ENCODE measurements around the gene MYH14.

DNA sequence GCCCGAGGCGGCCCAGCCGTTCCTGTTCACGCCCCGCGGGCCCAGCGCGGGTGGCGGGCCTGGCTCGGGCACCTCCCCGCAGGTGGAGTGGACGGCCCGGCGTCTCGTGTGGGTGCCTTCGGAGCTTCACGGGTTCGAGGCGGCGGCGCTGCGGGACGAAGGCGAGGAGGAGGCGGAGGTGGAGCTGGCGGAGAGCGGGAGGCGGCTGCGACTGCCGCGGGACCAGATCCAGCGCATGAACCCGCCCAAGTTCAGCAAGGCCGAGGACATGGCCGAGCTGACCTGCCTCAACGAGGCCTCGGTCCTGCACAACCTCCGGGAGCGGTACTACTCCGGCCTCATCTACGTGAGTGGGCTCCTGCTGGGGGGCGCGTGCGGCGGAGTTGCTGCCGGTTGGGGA lies 7.0 kb downstream of the MYH14 start:
- TF ChIP-seq ZSCAN29 (IDR thresholded peaks at IDR 0.05): no peak
- TF ChIP-seq TAF1 (IDR thresholded peaks at IDR 0.05; ENCODE audit: borderline replicate concordance, low read depth, low read length): no peak
- TF ChIP-seq EED (IDR thresholded peaks at IDR 0.05; ENCODE audit: low read depth): no peak
- no peak for TF ChIP-seq POLR2A (IDR thresholded peaks at IDR 0.05; ENCODE audit: low read depth, low read length)
- TF ChIP-seq ZZZ3 (IDR thresholded peaks at IDR 0.05; ENCODE audit: control insufficient read depth, insufficient read length, low read depth): no peak
- no peak for TF ChIP-seq EZH2 (IDR thresholded peaks at IDR 0.05; ENCODE audit: borderline replicate concordance, control insufficient read depth, low read depth, low read length)
- no peak for TF ChIP-seq CTCF (IDR thresholded peaks at IDR 0.05 in 2 of 3, conservative IDR thresholded peaks at IDR 0.05 in 1 of 3; ENCODE audit: control insufficient read depth in 2 of 3, extremely low read depth in 1 of 3, insufficient read depth in 1 of 3, low read depth in 3 of 3, low read length in 3 of 3)
- TF ChIP-seq, protein P1, sequence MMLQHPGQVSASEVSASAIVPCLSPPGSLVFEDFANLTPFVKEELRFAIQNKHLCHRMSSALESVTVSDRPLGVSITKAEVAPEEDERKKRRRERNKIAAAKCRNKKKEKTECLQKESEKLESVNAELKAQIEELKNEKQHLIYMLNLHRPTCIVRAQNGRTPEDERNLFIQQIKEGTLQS (IDR thresholded peaks at IDR 0.05; ENCODE audit: borderline replicate concordance, extremely low read depth, low read depth, low read length): no peak

Data from GM12878 (cell line).